ENCODE data around the gene NOS2. TPM values are rescaled to one million over a fixed set of nuclear protein-coding genes. Genes with fewer than 3 reads are reported as not detected.
"Not testable (repeated sequence)": the region's sequence is repeated elsewhere in the genome, so short reads cannot be mapped to it uniquely, and the experiment has no call there.

Gene NOS2
- total RNA-seq, 1 donor from 2014 or later = not detected

DNA sequence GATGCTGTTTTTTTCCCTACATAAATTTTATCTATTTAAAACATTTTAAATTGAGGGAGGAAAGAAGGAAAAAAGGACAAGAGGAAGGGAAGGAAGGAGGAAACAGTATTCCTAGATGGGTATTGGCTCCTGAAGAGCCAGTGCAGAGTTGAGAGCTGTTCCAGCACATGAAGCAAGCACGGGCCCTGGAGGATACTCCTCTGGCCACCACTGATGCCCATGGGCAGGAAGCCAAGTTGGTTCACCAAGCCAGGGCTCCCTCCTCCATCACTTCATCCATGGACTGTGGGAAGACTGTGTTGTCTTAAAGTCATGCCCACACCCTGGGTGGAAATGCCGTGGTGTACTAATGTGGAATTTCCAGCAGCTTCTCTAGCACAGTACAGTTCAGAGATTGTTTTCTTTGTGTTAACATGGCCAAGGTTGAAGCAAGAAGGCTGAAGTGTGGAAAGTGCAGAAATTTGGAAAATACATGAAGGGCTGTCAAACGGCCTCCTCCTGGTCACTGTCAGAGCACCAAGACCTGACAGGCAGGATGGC lies 23.9 kb upstream of the NOS2 start:
- H3K27me3 Mint-ChIP-seq (ENCODE audit: low read depth) = peaks cover 16% of the 10 kb centered on the region
- no peak overlapping the region for H3K27ac Mint-ChIP-seq (ENCODE audit: unreplicated experiment)
- H3K4me1 Mint-ChIP-seq (ENCODE audit: low read depth) = no peaks in the 10 kb centered on the region
- TF ChIP-seq, protein P1, sequence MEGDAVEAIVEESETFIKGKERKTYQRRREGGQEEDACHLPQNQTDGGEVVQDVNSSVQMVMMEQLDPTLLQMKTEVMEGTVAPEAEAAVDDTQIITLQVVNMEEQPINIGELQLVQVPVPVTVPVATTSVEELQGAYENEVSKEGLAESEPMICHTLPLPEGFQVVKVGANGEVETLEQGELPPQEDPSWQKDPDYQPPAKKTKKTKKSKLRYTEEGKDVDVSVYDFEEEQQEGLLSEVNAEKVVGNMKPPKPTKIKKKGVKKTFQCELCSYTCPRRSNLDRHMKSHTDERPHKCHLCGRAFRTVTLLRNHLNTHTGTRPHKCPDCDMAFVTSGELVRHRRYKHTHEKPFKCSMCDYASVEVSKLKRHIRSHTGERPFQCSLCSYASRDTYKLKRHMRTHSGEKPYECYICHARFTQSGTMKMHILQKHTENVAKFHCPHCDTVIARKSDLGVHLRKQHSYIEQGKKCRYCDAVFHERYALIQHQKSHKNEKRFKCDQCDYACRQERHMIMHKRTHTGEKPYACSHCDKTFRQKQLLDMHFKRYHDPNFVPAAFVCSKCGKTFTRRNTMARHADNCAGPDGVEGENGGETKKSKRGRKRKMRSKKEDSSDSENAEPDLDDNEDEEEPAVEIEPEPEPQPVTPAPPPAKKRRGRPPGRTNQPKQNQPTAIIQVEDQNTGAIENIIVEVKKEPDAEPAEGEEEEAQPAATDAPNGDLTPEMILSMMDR (IDR thresholded peaks at IDR 0.05) = no peak
- DNase-seq (ENCODE audit: low spot score) = no peak
- peaks cover 22% of the 10 kb centered on the region for H3K9me3 Mint-ChIP-seq (ENCODE audit: low read depth)
- no peak overlapping the region for H3K4me3 Mint-ChIP-seq (ENCODE audit: unreplicated experiment)
- peaks cover 2% of the 10 kb centered on the region for H3K36me3 Mint-ChIP-seq (ENCODE audit: low read depth)

DNA sequence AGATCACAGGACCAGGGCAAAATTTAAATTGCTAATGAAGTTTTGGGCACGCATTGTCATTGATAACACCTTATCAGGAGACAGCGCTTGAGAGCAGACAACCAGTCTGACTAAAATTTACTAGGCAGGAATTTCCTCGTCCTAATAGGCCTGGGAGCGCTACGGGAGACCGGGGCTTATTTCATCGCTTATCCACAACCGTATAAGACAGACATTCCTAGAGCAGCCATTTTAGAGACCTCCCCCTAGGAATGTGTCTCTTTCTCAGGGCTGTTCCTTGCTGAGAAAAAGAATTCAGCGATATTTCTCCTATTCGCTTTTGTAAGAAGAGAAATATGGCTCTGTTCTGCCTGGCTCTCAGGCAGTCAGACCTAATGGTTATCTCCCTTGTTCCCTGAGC lies 21.8 kb upstream of the NOS2 start:
- not testable (repeated sequence) for H3K4me3 Mint-ChIP-seq (ENCODE audit: unreplicated experiment); H3K27ac Mint-ChIP-seq (ENCODE audit: unreplicated experiment); H3K36me3 Mint-ChIP-seq (ENCODE audit: low read depth); DNase-seq (ENCODE audit: low spot score); H3K4me1 Mint-ChIP-seq (ENCODE audit: low read depth); H3K27me3 Mint-ChIP-seq (ENCODE audit: low read depth)
- H3K9me3 Mint-ChIP-seq (ENCODE audit: low read depth) = peaks cover 22% of the 10 kb centered on the region

DNA sequence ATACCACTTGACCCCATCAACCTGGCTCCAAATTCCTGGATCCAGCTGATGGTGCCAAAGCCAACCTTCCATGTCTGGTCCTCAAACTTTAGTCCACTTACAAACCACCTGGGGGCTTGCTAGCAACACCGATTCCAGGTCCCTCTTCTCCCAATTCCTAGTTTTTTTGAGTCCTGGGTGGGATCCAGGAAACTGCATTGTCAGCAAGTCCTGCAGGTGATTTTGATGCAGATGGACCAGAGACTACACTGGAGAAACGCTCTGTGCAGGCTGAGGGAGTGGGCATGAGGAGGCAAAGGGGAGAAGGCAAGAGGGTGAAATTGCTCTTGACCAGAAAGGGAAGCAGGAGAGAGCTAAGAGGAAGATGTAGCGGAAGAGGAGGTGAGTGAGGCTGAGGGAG lies 21.0 kb upstream of the NOS2 start:
- no peak for DNase-seq (ENCODE audit: low spot score)
- Mint-ChIP-seq H3K36me3 (ENCODE audit: low read depth) (peaks cover 2% of the 10 kb centered on the region), H3K27me3 (ENCODE audit: low read depth) (peaks cover 1% of the 10 kb centered on the region), H3K9me3 (ENCODE audit: low read depth) (peaks cover 22% of the 10 kb centered on the region), H3K27ac (ENCODE audit: unreplicated experiment) (no peak overlapping the region), H3K4me1 (ENCODE audit: low read depth) (no peaks in the 10 kb centered on the region), H3K4me3 (ENCODE audit: unreplicated experiment) (no peak overlapping the region)
- TF ChIP-seq, protein P1 (IDR thresholded peaks at IDR 0.05) = no peak

DNA sequence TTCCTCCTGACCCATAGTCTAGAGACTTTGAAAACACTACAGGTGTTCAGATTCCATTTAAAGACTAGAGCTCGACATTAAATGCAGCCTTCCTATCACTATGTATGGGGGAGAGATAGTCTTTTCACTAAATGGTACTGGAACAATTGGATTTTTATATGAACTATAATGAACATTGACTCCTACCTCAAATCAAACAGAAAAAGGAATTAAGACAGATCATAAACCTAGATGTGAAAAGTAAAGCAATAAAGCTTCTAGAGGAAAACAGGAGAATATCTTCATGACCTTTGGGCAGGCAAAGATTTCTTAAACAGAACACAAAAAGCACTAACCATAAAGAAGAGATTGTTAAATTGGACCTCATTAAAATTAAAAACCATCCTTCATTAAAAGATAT lies 18.8 kb upstream of the NOS2 start:
- no peak for DNase-seq (ENCODE audit: low spot score)
- H3K4me1 Mint-ChIP-seq (ENCODE audit: low read depth) = no peaks in the 10 kb centered on the region
- H3K36me3 Mint-ChIP-seq (ENCODE audit: low read depth) = peaks cover 2% of the 10 kb centered on the region
- H3K9me3 Mint-ChIP-seq (ENCODE audit: low read depth) = peaks cover 25% of the 10 kb centered on the region
- no peak overlapping the region for H3K4me3 Mint-ChIP-seq (ENCODE audit: unreplicated experiment)
- TF ChIP-seq, protein P1 (IDR thresholded peaks at IDR 0.05) = no peak
- no peak overlapping the region for H3K27ac Mint-ChIP-seq (ENCODE audit: unreplicated experiment)
- peaks cover 8% of the 10 kb centered on the region for H3K27me3 Mint-ChIP-seq (ENCODE audit: low read depth)

DNA sequence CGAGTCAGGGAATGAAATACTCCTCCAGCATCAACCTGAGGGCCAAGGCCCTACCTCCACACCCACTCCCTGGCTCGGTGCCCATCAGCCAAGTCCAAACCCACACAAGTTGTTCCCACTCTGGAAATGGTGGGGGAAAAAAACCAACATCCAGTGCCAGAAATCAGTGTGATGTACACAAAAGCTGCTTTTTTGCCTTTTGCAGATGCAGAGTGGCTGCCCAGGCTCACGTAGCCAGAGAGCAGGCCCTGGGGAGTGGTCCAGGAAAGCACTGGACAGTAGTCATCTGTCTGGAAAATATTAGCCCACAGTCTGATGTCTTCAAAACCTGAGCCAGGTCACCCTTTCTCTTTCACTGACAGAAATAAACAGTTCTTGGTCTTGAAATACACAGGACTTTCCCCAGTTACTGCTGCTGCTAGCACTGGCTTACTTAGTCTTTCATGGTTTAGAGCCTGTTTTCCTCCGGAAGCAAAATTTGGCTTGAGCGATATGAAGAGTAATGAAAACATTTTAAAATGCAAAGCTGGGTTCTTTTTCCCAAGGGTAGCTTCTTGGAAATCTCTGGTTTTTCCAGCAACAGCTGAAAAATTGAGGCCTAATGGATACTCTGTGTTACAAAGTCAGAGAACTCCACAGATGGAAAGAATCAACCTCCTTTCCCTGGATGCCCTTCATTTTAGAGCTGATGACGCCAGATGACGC lies 18.2 kb upstream of the NOS2 start:
- Mint-ChIP-seq H3K27me3 (ENCODE audit: low read depth) (peaks cover 8% of the 10 kb centered on the region), H3K9me3 (ENCODE audit: low read depth) (peaks cover 24% of the 10 kb centered on the region), H3K36me3 (ENCODE audit: low read depth) (peaks cover 2% of the 10 kb centered on the region), H3K4me3 (ENCODE audit: unreplicated experiment) (no peak overlapping the region), H3K4me1 (ENCODE audit: low read depth) (no peaks in the 10 kb centered on the region), H3K27ac (ENCODE audit: unreplicated experiment) (no peak overlapping the region)
- TF ChIP-seq, protein P1 (IDR thresholded peaks at IDR 0.05) = no peak
- no peak for DNase-seq (ENCODE audit: low spot score)

DNA sequence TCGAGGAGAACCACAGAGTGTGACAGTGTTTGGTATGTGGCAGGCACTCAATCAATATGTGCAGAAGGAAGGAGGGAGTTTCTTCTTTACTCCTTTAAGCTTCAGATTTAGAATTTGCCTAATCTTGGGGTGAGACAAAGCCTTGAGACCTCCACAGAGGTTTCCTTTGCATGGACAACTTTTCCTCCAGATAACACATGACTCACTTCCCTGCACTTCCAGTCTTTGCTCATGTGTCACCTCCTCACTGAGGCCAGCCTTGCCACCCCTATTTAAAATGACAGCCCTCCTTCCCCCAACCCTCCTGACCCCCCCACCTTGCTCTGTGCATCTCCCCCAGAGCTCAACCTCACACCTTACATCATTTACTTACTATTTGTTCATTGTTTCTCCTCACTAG lies 17.4 kb upstream of the NOS2 start:
- no peak overlapping the region for H3K27ac Mint-ChIP-seq (ENCODE audit: unreplicated experiment)
- TF ChIP-seq, protein P1 (IDR thresholded peaks at IDR 0.05) = no peak
- H3K9me3 Mint-ChIP-seq (ENCODE audit: low read depth) = peaks cover 22% of the 10 kb centered on the region
- H3K36me3 Mint-ChIP-seq (ENCODE audit: low read depth) = peaks cover 2% of the 10 kb centered on the region
- H3K27me3 Mint-ChIP-seq (ENCODE audit: low read depth) = peaks cover 12% of the 10 kb centered on the region
- DNase-seq (ENCODE audit: low spot score) = no peak
- H3K4me3 Mint-ChIP-seq (ENCODE audit: unreplicated experiment) = no peak overlapping the region
- H3K4me1 Mint-ChIP-seq (ENCODE audit: low read depth) = no peaks in the 10 kb centered on the region
